Measurements from ENCODE around the gene SMIM27. TPM values are rescaled to one million over a fixed set of nuclear protein-coding genes. Genes with fewer than 3 reads are reported as not detected.
"Not testable (repeated sequence)": the region's sequence is repeated elsewhere in the genome, so short reads cannot be mapped to it uniquely, and the experiment has no call there.

The SMIM27 gene
- total RNA-seq, 4 donors from 2014 or later = 3.9 to 8.1 (median 6.8) TPM

DNA sequence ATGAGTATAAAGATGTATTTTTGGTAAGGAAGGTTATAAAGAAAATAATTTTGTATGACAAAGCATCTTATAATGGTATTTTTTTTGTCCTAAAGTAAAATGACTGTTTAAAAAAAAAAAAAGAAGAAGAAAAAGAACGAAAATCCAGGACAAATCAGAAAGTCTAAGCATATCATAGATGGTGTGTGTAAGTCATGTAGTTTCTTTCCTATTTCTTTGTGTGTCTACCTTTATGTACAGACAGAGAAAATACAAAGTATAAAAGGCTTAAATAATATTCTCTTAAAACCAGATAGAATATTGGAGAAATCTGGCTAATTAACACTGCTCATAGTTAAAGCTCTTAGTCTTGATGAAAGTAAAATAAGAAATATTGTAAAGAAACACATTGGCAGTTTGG is 33.9 kb upstream of the SMIM27 start:
- Histone ChIP-seq H3K27me3 (no peaks in the 10 kb centered on the region), H3K4me3 (no peak overlapping the region), H3K36me3 (no peaks in the 10 kb centered on the region), H3K27ac (no peak overlapping the region), H3K4me1 (no peaks in the 10 kb centered on the region), H3K9me3 (no peaks in the 10 kb centered on the region)
- no peak for DNase-seq (ENCODE audit: low spot score in 2 of 2)
- TF ChIP-seq POLR2AphosphoS5 (IDR thresholded peaks at IDR 0.05) (no peak), POLR2A (IDR thresholded peaks at IDR 0.05) (no peak), EP300 (IDR thresholded peaks at IDR 0.05) (no peak)
- TF ChIP-seq, protein P1, sequence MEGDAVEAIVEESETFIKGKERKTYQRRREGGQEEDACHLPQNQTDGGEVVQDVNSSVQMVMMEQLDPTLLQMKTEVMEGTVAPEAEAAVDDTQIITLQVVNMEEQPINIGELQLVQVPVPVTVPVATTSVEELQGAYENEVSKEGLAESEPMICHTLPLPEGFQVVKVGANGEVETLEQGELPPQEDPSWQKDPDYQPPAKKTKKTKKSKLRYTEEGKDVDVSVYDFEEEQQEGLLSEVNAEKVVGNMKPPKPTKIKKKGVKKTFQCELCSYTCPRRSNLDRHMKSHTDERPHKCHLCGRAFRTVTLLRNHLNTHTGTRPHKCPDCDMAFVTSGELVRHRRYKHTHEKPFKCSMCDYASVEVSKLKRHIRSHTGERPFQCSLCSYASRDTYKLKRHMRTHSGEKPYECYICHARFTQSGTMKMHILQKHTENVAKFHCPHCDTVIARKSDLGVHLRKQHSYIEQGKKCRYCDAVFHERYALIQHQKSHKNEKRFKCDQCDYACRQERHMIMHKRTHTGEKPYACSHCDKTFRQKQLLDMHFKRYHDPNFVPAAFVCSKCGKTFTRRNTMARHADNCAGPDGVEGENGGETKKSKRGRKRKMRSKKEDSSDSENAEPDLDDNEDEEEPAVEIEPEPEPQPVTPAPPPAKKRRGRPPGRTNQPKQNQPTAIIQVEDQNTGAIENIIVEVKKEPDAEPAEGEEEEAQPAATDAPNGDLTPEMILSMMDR (IDR thresholded peaks at IDR 0.05) = no peak
- whole genome bisulfite sequencing = 93% methylated on average over 1 of the region's 1 CpG

DNA sequence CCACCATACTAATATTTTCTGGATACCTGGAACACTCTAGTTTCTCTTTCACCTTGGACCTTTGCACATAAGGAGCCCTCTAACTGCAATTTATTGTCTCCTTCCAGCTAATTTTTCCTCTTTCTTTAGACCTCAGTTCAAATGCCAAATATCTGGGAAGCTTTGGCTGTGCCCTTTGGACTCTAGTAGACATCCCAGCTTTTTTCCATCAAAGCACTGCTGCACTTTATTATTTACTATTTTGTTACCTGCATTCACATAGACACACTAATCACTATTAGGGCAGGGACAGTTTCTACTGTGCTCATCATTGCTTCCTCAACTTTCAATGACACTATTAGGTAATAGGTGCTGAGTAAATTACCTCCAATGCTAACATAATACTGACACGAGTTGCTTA is 28.2 kb upstream of the SMIM27 start:
- no peaks in the 10 kb centered on the region for H3K27me3 ChIP-seq
- H3K4me3 ChIP-seq = no peak overlapping the region
- WGBS = 74% methylated on average over 1 of the region's 1 CpG
- H3K36me3 ChIP-seq = no peaks in the 10 kb centered on the region
- H3K4me1 ChIP-seq = peaks cover 27% of the 10 kb centered on the region
- TF ChIP-seq POLR2A (IDR thresholded peaks at IDR 0.05) (no peak), EP300 (IDR thresholded peaks at IDR 0.05) (no peak), POLR2AphosphoS5 (IDR thresholded peaks at IDR 0.05) (no peak)
- TF ChIP-seq, protein P1 (IDR thresholded peaks at IDR 0.05) = no peak
- no peak overlapping the region for H3K27ac ChIP-seq
- DNase-seq (ENCODE audit: low spot score in 2 of 2) = no peak
- no peaks in the 10 kb centered on the region for H3K9me3 ChIP-seq

DNA sequence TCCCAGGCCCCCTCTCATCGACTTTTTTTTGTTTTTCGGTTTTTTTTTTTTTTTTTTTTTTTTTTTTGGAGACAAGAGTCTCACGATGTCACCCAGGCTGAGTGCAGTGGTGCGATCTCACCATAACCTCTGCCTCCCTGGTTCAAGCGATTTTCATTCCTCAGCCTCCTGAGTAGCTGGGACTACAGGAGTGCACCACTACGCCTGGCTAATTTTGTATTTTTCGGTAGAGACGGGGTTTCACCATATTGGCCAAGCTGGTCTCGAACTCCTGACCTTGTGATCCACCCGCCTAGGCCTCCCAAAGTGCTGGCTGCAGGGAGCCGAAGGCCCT is 27.6 kb upstream of the SMIM27 start:
- Histone ChIP-seq H3K4me3 (peak overlapping the region; percentile 57), H3K27ac (peak overlapping the region; percentile 77), H3K4me1 (peaks cover 27% of the 10 kb centered on the region)
- H3K36me3 ChIP-seq; DNase-seq (ENCODE audit: low spot score in 2 of 2); H3K9me3 ChIP-seq; H3K27me3 ChIP-seq: not testable (repeated sequence)
- 87% methylated on average over 11 of the region's 11 CpGs for WGBS

GRCh38 chr9:32524892-32525708 is 27.0 kb upstream of the SMIM27 start:
- no peaks in the 10 kb centered on the region for H3K9me3 ChIP-seq
- no peaks in the 10 kb centered on the region for H3K27me3 ChIP-seq
- H3K4me3 ChIP-seq = peak overlapping the region; percentile 57
- H3K4me1 ChIP-seq = peaks cover 27% of the 10 kb centered on the region
- 19% methylated on average over 22 of the region's 22 CpGs for WGBS
- H3K27ac ChIP-seq = peak overlapping the region; percentile 77
- no peak for DNase-seq (ENCODE audit: low spot score in 2 of 2)
- no peaks in the 10 kb centered on the region for H3K36me3 ChIP-seq
- TF ChIP-seq, protein P1 (IDR thresholded peaks at IDR 0.05) = no peak
- TF ChIP-seq POLR2AphosphoS5 (IDR thresholded peaks at IDR 0.05) (no peak), EP300 (IDR thresholded peaks at IDR 0.05) (no peak), POLR2A (IDR thresholded peaks at IDR 0.05) (no peak)

DNA sequence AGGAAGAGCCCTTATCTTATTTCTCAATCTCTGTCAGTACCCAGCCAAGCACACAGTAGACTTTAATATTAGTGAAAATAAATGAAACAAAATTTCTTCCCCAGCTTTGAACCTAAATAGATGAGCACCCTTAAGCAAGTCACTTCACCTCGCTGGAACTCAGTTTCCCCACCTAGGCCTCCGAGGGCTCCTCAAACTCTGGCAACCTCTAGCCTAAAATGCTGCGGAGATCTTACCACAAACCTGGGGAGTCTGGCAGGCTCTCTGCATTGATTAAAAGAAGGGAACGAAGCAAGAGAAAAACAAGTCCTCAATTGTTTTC is 26.5 kb upstream of the SMIM27 start:
- TF ChIP-seq, protein P1 (IDR thresholded peaks at IDR 0.05) = no peak
- TF ChIP-seq EP300 (IDR thresholded peaks at IDR 0.05) (no peak), POLR2A (IDR thresholded peaks at IDR 0.05) (no peak), POLR2AphosphoS5 (IDR thresholded peaks at IDR 0.05) (no peak)
- no peaks in the 10 kb centered on the region for H3K36me3 ChIP-seq
- no peak for DNase-seq (ENCODE audit: low spot score in 2 of 2)
- no peaks in the 10 kb centered on the region for H3K27me3 ChIP-seq
- peak overlapping the region; percentile 57 for H3K4me3 ChIP-seq
- WGBS = 0% methylated on average over 4 of the region's 4 CpGs
- no peaks in the 10 kb centered on the region for H3K9me3 ChIP-seq
- peaks cover 27% of the 10 kb centered on the region for H3K4me1 ChIP-seq
- H3K27ac ChIP-seq = peak overlapping the region; percentile 77
